H54 (cell line): Measurements from ENCODE around the gene DZIP1.

Experiments
- DNase-seq: peaks from one replicate; pipeline ENCODE4 v3.0.0; 2011; ENCODE audit warnings: low spot score, mixed read lengths; ENCODE audit not compliant: insufficient read length
- FAIRE-seq: peaks from 3 replicates; lab custom pipeline; 2011; peaks lifted over from hg19 to GRCh38; lab: Jason Lieb, UNC
- POLR2A ChIP-seq: IDR thresholded peaks from 2 replicates; pipeline ENCODE4 v1.6.1; 2011; ENCODE audit warnings: low read depth, mild to moderate bottlenecking, low read length

The DZIP1 gene

GRCh38 chr13:95536632-95537241, 107.8 kb downstream of the DZIP1 start:
- peak; percentile 89 for FAIRE-seq
- no peak for DNase-seq

DNA sequence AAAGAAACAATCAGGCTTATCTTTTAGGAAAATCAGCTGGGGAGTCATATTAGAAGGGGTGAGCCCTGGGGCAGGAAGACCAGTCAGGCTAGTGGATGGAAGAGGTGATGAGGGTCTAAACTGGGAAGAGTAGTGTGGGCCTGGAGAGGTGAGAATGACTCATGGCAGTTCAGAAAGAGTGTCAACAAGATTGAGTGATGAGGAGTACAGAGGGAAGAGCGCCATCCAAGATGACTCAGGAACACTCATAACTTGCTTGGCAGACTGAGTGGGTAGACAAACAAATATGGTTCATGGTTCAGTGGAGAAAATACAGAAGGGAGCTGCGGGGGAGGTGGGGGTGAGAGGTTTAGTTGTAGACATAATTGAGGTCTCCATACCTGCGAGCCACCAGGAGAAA, 109.3 kb downstream of the DZIP1 start:
- TF ChIP-seq POLR2A, result no peak
- FAIRE-seq (peak; percentile 100), DNase-seq (peak; percentile 36)

More at GRCh38 chr13:95536632-95537241, 107.8 kb downstream of the DZIP1 start:
- TF ChIP-seq POLR2A, result no peak

- DNase-seq (no peak), FAIRE-seq (no peak)
- no peak for TF ChIP-seq POLR2A
These were observed 110.9 kb downstream of the DZIP1 start for GRCh38 chr13:95533545-95534160.

DNA sequence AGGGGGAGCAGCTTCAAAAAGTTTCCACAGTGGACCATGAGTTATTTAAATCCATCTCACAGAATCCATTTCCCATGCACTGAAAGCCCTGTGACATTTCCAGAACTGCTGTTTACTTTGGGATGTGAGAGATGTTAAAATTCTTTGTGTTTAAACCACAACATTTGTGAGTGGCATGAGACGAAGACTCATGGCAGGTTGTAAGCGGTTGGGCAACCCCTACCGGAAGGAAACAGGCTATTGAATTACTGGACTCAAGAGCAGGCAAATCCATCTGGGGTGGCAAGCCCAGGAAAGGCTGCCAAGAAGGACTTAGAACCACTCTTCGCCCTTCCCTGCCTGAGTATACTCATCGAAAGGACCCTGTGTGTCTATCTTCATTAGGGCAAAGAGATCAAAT, 114.3 kb downstream of the DZIP1 start:
- FAIRE-seq, result peak; percentile 99
- TF ChIP-seq POLR2A, result no peak
- no peak for DNase-seq
